ENCODE data around the gene ACER3. TPM values are rescaled to one million over a fixed set of nuclear protein-coding genes. Genes with fewer than 3 reads are reported as not detected.

Gene ACER3
- total and polyA plus RNA-seq, 2 of the 4 experiments (the other 2 are of a cell fraction): 3.5 to 10.0 TPM

DNA sequence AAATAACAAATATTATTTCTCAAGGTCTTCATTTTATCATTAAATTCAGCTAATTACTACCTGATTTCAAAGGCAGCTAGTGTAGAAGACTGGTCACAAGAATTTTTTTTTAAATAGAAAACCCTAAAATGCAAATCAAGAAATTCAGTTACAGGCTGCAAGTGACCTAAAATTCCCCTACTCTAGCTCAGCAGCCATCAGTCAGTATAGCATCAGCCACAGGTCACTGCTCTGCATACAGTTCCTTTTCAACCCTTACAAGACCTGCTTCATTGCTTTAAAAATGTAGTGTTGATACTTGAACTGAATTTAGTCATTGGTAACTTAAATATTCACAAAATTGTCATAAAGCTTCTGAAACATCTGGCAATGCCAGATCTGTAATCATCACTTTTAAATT, 164.0 kb downstream of the ACER3 start:
- intact Hi-C loops (cut with micrococcal nuclease): no loop called here
- CTCF ChIA-PET: interaction anchor here (1.9 kb wide), 1 partner anchor 11 kb away, joined by 4 read pairs; no protein-coding TSS in a partner anchor
- no peak for ATAC-seq (ENCODE audit: low read depth)

More for the DNA sequence above, 164.0 kb downstream of the ACER3 start:
- H2BK20ac ChIP-seq (ENCODE audit: low read depth, low read length): no peak overlapping the region
- no peak overlapping the region for H3K18ac ChIP-seq (ENCODE audit: low read depth, low read length)
- H3K27me3 ChIP-seq (ENCODE audit: control insufficient read depth, insufficient read depth, low read length): peaks cover 4% of the 10 kb centered on the region
- dilution Hi-C loops (cut with HindIII; ENCODE audit: low sequenced_read_pairs, unreplicated experiment): no loop called here
- DNase-seq: no peak
- no peaks in the 10 kb centered on the region for H3K36me3 ChIP-seq (ENCODE audit: control insufficient read depth, insufficient read depth, low read length)
- no peak overlapping the region for H2BK120ac ChIP-seq (ENCODE audit: low read depth, low read length)
- peaks cover 6% of the 10 kb centered on the region; the same call in 1 of the 2 replicates for H3K4me1 ChIP-seq (ENCODE audit: control insufficient read depth, insufficient read depth, low read length)
- H3K9me3 ChIP-seq (ENCODE audit: control insufficient read depth, insufficient read depth, low read length): no peaks in the 10 kb centered on the region
- peaks cover 3% of the 10 kb centered on the region; the same call in 1 of the 2 replicates for H3K9me1 ChIP-seq (ENCODE audit: insufficient read depth, low read length)
- H4K20me1 ChIP-seq (ENCODE audit: insufficient read depth, low read length): no peaks in the 10 kb centered on the region
- no peak overlapping the region for H3K4ac ChIP-seq (ENCODE audit: low read depth, low read length)
- H2AFZ ChIP-seq (replicated peaks; ENCODE audit: low read length, poor library complexity): no peak overlapping the region
- H2BK5ac ChIP-seq (ENCODE audit: low read depth, low read length, poor library complexity, severe bottlenecking): no peak overlapping the region
- no peak overlapping the region for H2AK5ac ChIP-seq (ENCODE audit: low read depth, low read length)
- H3K27ac ChIP-seq (ENCODE audit: insufficient read depth, low read length): no peak overlapping the region
- no peak overlapping the region for H3K14ac ChIP-seq (replicated peaks; ENCODE audit: low read depth, low read length)
- H4K91ac ChIP-seq (ENCODE audit: insufficient read depth, low read depth, low read length): no peak overlapping the region
- no peak overlapping the region for H2AK9ac ChIP-seq (replicated peaks; ENCODE audit: low read depth, low read length, poor library complexity)
- POLR2A ChIA-PET (ENCODE audit: unreplicated experiment): no interaction called here
- H3K9ac ChIP-seq (ENCODE audit: low read depth, low read length): no peak overlapping the region
- no TSS peak for BruUV-seq (replicated peaks)
- TF ChIP-seq SMC3 (IDR thresholded peaks at IDR 0.05; ENCODE audit: low read depth, low read length) (no peak), RCOR1 (IDR thresholded peaks at IDR 0.05; ENCODE audit: insufficient replicate concordance, low read length) (no peak), MAZ (IDR thresholded peaks at IDR 0.05; ENCODE audit: borderline replicate concordance, low read depth, low read length) (no peak)
- TF ChIP-seq, protein P1, sequence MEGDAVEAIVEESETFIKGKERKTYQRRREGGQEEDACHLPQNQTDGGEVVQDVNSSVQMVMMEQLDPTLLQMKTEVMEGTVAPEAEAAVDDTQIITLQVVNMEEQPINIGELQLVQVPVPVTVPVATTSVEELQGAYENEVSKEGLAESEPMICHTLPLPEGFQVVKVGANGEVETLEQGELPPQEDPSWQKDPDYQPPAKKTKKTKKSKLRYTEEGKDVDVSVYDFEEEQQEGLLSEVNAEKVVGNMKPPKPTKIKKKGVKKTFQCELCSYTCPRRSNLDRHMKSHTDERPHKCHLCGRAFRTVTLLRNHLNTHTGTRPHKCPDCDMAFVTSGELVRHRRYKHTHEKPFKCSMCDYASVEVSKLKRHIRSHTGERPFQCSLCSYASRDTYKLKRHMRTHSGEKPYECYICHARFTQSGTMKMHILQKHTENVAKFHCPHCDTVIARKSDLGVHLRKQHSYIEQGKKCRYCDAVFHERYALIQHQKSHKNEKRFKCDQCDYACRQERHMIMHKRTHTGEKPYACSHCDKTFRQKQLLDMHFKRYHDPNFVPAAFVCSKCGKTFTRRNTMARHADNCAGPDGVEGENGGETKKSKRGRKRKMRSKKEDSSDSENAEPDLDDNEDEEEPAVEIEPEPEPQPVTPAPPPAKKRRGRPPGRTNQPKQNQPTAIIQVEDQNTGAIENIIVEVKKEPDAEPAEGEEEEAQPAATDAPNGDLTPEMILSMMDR (conservative IDR thresholded peaks at IDR 0.05; ENCODE audit: low read depth, low read length): no peak
- H3K79me1 ChIP-seq (ENCODE audit: low read depth in 1 of 2, low read length in 2 of 2): no peaks in the 10 kb centered on the region
- no peak overlapping the region for H2BK15ac ChIP-seq (ENCODE audit: low read depth, low read length)
- no peak overlapping the region for H3K56ac ChIP-seq (ENCODE audit: extremely low read depth, insufficient read depth, low read length)
- no peak overlapping the region for H3K4me2 ChIP-seq (ENCODE audit: low read depth, low read length)
- in situ Hi-C loops (cut with MboI; ENCODE audit: low sequenced_read_pairs): loop anchor here (25.0 kb wide), 1 partner anchor 287 kb away; no protein-coding TSS in a partner anchor
- H4K8ac ChIP-seq (ENCODE audit: low read depth in 2 of 2, low read length in 2 of 2): no peak overlapping the region
- no peak overlapping the region for H4K5ac ChIP-seq (ENCODE audit: low read depth, low read length)
- no peak overlapping the region for H3K23ac ChIP-seq (ENCODE audit: low read depth, low read length)
- H3K4me3 ChIP-seq (ENCODE audit: insufficient read depth, low read depth, low read length): no peak overlapping the region
